Measurements from ENCODE around the gene RXRB. TPM values are rescaled to one million over a fixed set of nuclear protein-coding genes. Genes with fewer than 3 reads are reported as not detected.
A peak's percentile ranks its signal among the peaks of the same experiment; 100 is the strongest.

Gene RXRB
- total and polyA plus RNA-seq, 2 of the 13 experiments (the other 11 are each of a cell fraction or from before 2014, with no cell fraction given): 26.7 to 55.7 TPM

GRCh38 chr6:33248932-33249731, 48.7 kb upstream of the RXRB start (continued):
- TF ChIP-seq ZSCAN5A (CRISPR knock-in tag; IDR thresholded peaks at IDR 0.05; ENCODE audit: borderline replicate concordance) (peak; percentile 77; the same call in 1 of the 2 replicates), POLR2A (IDR thresholded peaks at IDR 0.05; ENCODE audit: insufficient read depth in 1 of 2, low read depth in 2 of 2, low read length in 2 of 2) (peak; percentile 90 to 91), MLLT10 (CRISPR knock-in tag; IDR thresholded peaks at IDR 0.05) (no peak), MEIS1 (CRISPR knock-in tag; IDR thresholded peaks at IDR 0.05; ENCODE audit: borderline replicate concordance) (peak; percentile 85), SMYD3 (CRISPR knock-in tag; IDR thresholded peaks at IDR 0.05) (no peak), TAF1 (CRISPR knock-in tag; IDR thresholded peaks at IDR 0.05) (peak; percentile 85), SMAD3 (CRISPR knock-in tag; IDR thresholded peaks at IDR 0.05) (peak; percentile 63; the same call in 1 of the 2 replicates), NFE2 (CRISPR knock-in tag; IDR thresholded peaks at IDR 0.05) (peak; percentile 71; the same call in 1 of the 2 replicates), ZNF251 (CRISPR knock-in tag; IDR thresholded peaks at IDR 0.05) (no peak), SMAD9 (CRISPR knock-in tag; IDR thresholded peaks at IDR 0.05) (no peak), ZFX (CRISPR knock-in tag; IDR thresholded peaks at IDR 0.05; ENCODE audit: low read depth) (peak; percentile 93), ADNP (CRISPR knock-in tag; IDR thresholded peaks at IDR 0.05) (no peak), ZIK1 (CRISPR knock-in tag; IDR thresholded peaks at IDR 0.05; ENCODE audit: borderline replicate concordance, low read depth) (peak; percentile 93), ZNF570 (CRISPR knock-in tag; IDR thresholded peaks at IDR 0.05; ENCODE audit: borderline replicate concordance) (no peak), IKZF1 (IDR thresholded peaks at IDR 0.05) (no peak), RXRB (CRISPR knock-in tag; IDR thresholded peaks at IDR 0.05; ENCODE audit: borderline replicate concordance) (peak; percentile 100), BCL6 (CRISPR knock-in tag; IDR thresholded peaks at IDR 0.05) (peak; percentile 35; the same call in 1 of the 2 replicates), TIGD3 (CRISPR knock-in tag; IDR thresholded peaks at IDR 0.05; ENCODE audit: borderline replicate concordance) (peak; percentile 57; the same call in 1 of the 2 replicates), ZNF33B (CRISPR knock-in tag; IDR thresholded peaks at IDR 0.05) (no peak; the same call in 1 of the 2 replicates), GFI1 (CRISPR knock-in tag; IDR thresholded peaks at IDR 0.05; ENCODE audit: borderline replicate concordance) (no peak; the same call in 1 of the 2 replicates), MIER3 (CRISPR knock-in tag; IDR thresholded peaks at IDR 0.05; ENCODE audit: borderline replicate concordance) (peak; percentile 72; the same call in 1 of the 2 replicates), HOXA7 (CRISPR knock-in tag; IDR thresholded peaks at IDR 0.05) (no peak), ZBTB7B (CRISPR knock-in tag; IDR thresholded peaks at IDR 0.05) (peak; percentile 64; the same call in 1 of the 2 replicates), ZNF546 (CRISPR knock-in tag; conservative IDR thresholded peaks at IDR 0.05) (peak; percentile 69), ZNF761 (CRISPR knock-in tag; conservative IDR thresholded peaks at IDR 0.05) (peak; percentile 78; the same call in 1 of the 2 replicates), ZNF326 (CRISPR knock-in tag; IDR thresholded peaks at IDR 0.05; ENCODE audit: borderline replicate concordance) (no peak), MAFF (IDR thresholded peaks at IDR 0.05; ENCODE audit: low read depth, low read length) (peak; percentile 60), ZNF816 (CRISPR knock-in tag; IDR thresholded peaks at IDR 0.05; ENCODE audit: borderline replicate concordance) (no peak)
